CD4-positive, alpha-beta T cell treated with Interleukin-6 at 100 ng/mL for 8 hours (primary cell): Measurements from ENCODE around the gene NAA80.

Experiments
- DNase-seq: peaks from one replicate; pipeline ENCODE4 v3.0.0-alpha.2; 2020; ENCODE audit warnings: mixed read lengths, low spot score

The NAA80 gene

GRCh38 chr3:50258029-50258680 lies 41.0 kb downstream of the NAA80 start:
- no peak for DNase-seq

- DNase-seq, result no peak
Measured at GRCh38 chr3:50256978-50257890, 42.0 kb downstream of the NAA80 start.

GRCh38 chr3:50255251-50255615 lies 44.0 kb downstream of the NAA80 start:
- DNase-seq, result no peak

GRCh38 chr3:50254577-50255250 lies 44.5 kb downstream of the NAA80 start:
- DNase-seq, result no peak

- DNase-seq, result no peak
Measured at GRCh38 chr3:50251220-50251619, 48.0 kb downstream of the NAA80 start.

GRCh38 chr3:50250514-50250913 lies 48.7 kb downstream of the NAA80 start:
- DNase-seq, result no peak

GRCh38 chr3:50249457-50249856 lies 49.7 kb downstream of the NAA80 start:
- DNase-seq, result no peak

GRCh38 chr3:50248387-50248786 lies 50.8 kb downstream of the NAA80 start:
- DNase-seq, result no peak

- DNase-seq, result peak; percentile 83
Measured at GRCh38 chr3:50246517-50246954, 52.7 kb downstream of the NAA80 start.
